ENCODE results near the gene ASCL2. TPM values are rescaled to one million over a fixed set of nuclear protein-coding genes. Genes with fewer than 3 reads are reported as not detected.

ASCL2 gene
- total and polyA plus RNA-seq, 12 donors: 0.15 to 2.7 (median 0.25) TPM; not detected in 4

GRCh38 chr11:2317354-2318050, 47.1 kb upstream of the ASCL2 start:
- Histone ChIP-seq H3K4me1 (peaks cover 13 to 37% (median 29%) of the 10 kb centered on the region in 9 donors), H3K4me3 (no peak overlapping the region), H3K27me3 (no peaks in the 10 kb centered on the region), H3K9me3 (peaks cover 0 to 13% (median 4%) of the 10 kb centered on the region in 11 donors), H3K27ac (no peak overlapping the region), H3K36me3 (no peaks in the 10 kb centered on the region)
- intact Hi-C loops (cut with DNase I): loop anchor here in 2 of 10 donors (5.0 kb wide), 2 partner anchors 55 to 60 kb away; partner anchors contain the start of gene CD81 (in 1 of the 2)
- no peak for ATAC-seq
- DNase-seq: no peak
- TF ChIP-seq, protein P1, sequence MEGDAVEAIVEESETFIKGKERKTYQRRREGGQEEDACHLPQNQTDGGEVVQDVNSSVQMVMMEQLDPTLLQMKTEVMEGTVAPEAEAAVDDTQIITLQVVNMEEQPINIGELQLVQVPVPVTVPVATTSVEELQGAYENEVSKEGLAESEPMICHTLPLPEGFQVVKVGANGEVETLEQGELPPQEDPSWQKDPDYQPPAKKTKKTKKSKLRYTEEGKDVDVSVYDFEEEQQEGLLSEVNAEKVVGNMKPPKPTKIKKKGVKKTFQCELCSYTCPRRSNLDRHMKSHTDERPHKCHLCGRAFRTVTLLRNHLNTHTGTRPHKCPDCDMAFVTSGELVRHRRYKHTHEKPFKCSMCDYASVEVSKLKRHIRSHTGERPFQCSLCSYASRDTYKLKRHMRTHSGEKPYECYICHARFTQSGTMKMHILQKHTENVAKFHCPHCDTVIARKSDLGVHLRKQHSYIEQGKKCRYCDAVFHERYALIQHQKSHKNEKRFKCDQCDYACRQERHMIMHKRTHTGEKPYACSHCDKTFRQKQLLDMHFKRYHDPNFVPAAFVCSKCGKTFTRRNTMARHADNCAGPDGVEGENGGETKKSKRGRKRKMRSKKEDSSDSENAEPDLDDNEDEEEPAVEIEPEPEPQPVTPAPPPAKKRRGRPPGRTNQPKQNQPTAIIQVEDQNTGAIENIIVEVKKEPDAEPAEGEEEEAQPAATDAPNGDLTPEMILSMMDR (IDR thresholded peaks at IDR 0.05): no peak
- WGBS, 2 donors: 94 to 98% methylated on average over 17 of the region's 17 CpGs

DNA sequence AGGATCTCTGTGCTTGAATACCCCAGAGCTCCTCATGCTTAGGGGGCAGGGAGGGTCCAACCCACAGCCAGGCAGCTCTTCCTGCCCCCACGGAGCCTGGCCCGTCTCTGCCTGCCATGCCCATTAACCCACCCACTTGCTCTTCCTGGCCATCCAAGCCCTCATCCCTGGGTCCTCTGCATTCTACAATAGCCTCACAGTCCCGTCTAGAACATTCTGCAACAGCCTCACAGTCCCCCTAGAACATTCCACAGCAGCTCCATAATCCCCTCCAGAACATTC, 46.5 kb upstream of the ASCL2 start:
- Histone ChIP-seq H3K4me3 (no peak overlapping the region), H3K4me1 (peaks cover 13 to 43% (median 31%) of the 10 kb centered on the region in 9 donors), H3K9me3 (peaks cover 0 to 12% (median 4%) of the 10 kb centered on the region in 11 donors), H3K36me3 (no peaks in the 10 kb centered on the region), H3K27me3 (no peaks in the 10 kb centered on the region), H3K27ac (no peak overlapping the region)
- TF ChIP-seq, protein P1 (IDR thresholded peaks at IDR 0.05): no peak
- no peak for ATAC-seq
- intact Hi-C loops (cut with DNase I): loop anchor here in 2 of 10 donors (5.0 kb wide), 2 partner anchors 55 to 60 kb away; partner anchors contain the start of gene CD81 (in 1 of the 2)
- DNase-seq: no peak
- WGBS, 2 donors: 81 to 97% methylated on average over 3 of the region's 3 CpGs

DNA sequence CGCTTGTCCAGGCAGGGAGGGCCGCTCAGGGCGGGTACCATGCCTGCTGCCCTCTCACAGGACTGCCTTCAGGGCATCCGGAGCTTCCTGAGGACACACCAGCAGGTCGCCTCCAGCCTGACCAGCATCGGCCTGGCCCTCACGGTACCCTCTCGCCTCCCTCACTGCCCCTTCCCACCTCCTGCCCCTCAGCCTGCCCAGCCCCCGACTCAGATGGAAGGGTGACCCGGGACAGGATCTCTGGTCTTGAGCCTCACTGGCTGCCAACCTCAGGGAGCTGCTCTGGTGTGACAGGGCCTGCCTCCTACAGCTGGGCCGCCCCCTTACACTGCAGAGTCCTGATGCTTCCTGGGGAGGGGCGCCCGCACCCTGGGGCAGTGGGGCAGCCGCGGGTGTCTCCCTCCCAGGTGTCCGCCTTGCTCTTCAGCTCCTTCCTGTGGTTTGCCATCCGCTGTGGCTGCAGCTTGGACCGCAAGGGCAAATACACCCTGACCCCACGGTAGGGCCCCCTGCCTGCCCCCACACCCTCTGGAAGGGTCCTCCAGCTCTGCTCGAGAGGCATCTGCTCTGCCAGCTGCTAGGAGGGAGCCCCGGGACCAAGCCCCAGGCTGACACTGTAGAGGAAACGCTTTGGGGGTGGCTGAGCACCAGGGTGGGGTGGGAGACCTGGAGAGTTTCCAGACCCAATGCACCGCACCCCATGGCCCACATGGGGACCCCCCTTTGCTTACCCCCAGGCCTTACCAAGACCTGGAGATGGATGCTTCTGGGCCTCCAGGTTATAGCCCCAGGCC, 46.0 kb upstream of the ASCL2 start:
- Histone ChIP-seq H3K27me3 (no peaks in the 10 kb centered on the region), H3K4me1 (peaks cover 13 to 46% (median 31%) of the 10 kb centered on the region in 9 donors), H3K27ac (peak overlapping the region in 6 of 10 donors; percentile 83 to 90 (median 88)), H3K9me3 (peaks cover 0 to 12% (median 4%) of the 10 kb centered on the region in 11 donors), H3K4me3 (no peak overlapping the region), H3K36me3 (no peaks in the 10 kb centered on the region)
- WGBS, 2 donors: 92 to 93% methylated on average over 22 to 23 of the region's 23 CpGs
- intact Hi-C loops (cut with DNase I): loop anchor here in 2 of 10 donors (5.0 kb wide), 2 partner anchors 56 to 61 kb away; partner anchors contain the start of gene CD81 (in 1 of the 2)
- DNase-seq (no peak), ATAC-seq (peak in 1 of 8 donors; percentile 1)
- TF ChIP-seq, protein P1 (IDR thresholded peaks at IDR 0.05): no peak

GRCh38 chr11:2315395-2316168, 45.2 kb upstream of the ASCL2 start:
- peak overlapping the region in 6 of 10 donors; percentile 4 to 33 (median 22) for H3K4me3 ChIP-seq
- H3K36me3 ChIP-seq: no peaks in the 10 kb centered on the region
- WGBS, 2 donors: 72 to 73% methylated on average over 25 of the region's 25 CpGs
- ATAC-seq: peak; percentile 21 to 52 (median 42)
- TF ChIP-seq, protein P1 (IDR thresholded peaks at IDR 0.05): no peak
- H3K27me3 ChIP-seq: no peaks in the 10 kb centered on the region
- DNase-seq: no peak
- peaks cover 0 to 12% (median 4%) of the 10 kb centered on the region in 11 donors for H3K9me3 ChIP-seq
- peak overlapping the region; percentile 68 to 90 (median 86) for H3K27ac ChIP-seq
- intact Hi-C loops (cut with DNase I): loop anchor here in 3 of 10 donors (2.0 to 5.0 kb wide), 3 partner anchors 57 to 62 kb away; partner anchors contain the start of gene CD81 (in 2 of the 3)
- H3K4me1 ChIP-seq: peaks cover 13 to 47% (median 31%) of the 10 kb centered on the region in 9 donors
